ENCODE data around the gene MTMR2. TPM values are rescaled to one million over a fixed set of nuclear protein-coding genes. Genes with fewer than 3 reads are reported as not detected.

The MTMR2 gene
- total and polyA plus RNA-seq, 2 experiments from 2014 or later: 22.9 to 36.6 TPM

- Histone ChIP-seq H3K4me2 (no peak overlapping the region), H2AFZ (no peak overlapping the region), H3K27ac (no peak overlapping the region), H3K36me3 (replicated peaks; ENCODE audit: insufficient read depth, low read depth) (no peaks in the 10 kb centered on the region), H3K4me1 (ENCODE audit: insufficient read depth) (no peaks in the 10 kb centered on the region), H3K79me2 (no peaks in the 10 kb centered on the region), H4K20me1 (ENCODE audit: insufficient read depth, poor library complexity, severe bottlenecking) (no peaks in the 10 kb centered on the region), H3K27me3 (no peaks in the 10 kb centered on the region), H3K4me3 (no peak overlapping the region), H3K9me3 (ENCODE audit: low read depth) (no peaks in the 10 kb centered on the region), H3K9me2 (replicated peaks; ENCODE audit: insufficient read depth) (no peaks in the 10 kb centered on the region)
- TF ChIP-seq EZH2phosphoT487 (IDR thresholded peaks at IDR 0.05; ENCODE audit: low read depth, severe bottlenecking, unreplicated experiment) (no peak), CTCF (IDR thresholded peaks at IDR 0.05; ENCODE audit: poor library complexity) (no peak), EZH2 (IDR thresholded peaks at IDR 0.05; ENCODE audit: borderline replicate concordance) (no peak)
- WGBS (ENCODE audit: low lambda C conversion rate, missing lambda C conversion rate): 62% methylated on average over 1 of the region's 1 CpG
- no peak for DNase-seq (ENCODE audit: low spot score)
Measured at GRCh38 chr11:95964281-95964680, 40.4 kb upstream of the MTMR2 start.

GRCh38 chr11:95961758-95962157 lies 37.9 kb upstream of the MTMR2 start:
- Histone ChIP-seq H3K4me3 (no peak overlapping the region), H2AFZ (no peak overlapping the region), H3K4me1 (ENCODE audit: insufficient read depth) (no peaks in the 10 kb centered on the region), H3K4me2 (no peak overlapping the region), H3K27me3 (no peaks in the 10 kb centered on the region), H3K79me2 (no peaks in the 10 kb centered on the region), H3K36me3 (replicated peaks; ENCODE audit: insufficient read depth, low read depth) (no peaks in the 10 kb centered on the region), H3K9me3 (ENCODE audit: low read depth) (no peaks in the 10 kb centered on the region), H3K9me2 (replicated peaks; ENCODE audit: insufficient read depth) (no peaks in the 10 kb centered on the region), H4K20me1 (ENCODE audit: insufficient read depth, poor library complexity, severe bottlenecking) (no peaks in the 10 kb centered on the region), H3K27ac (no peak overlapping the region)
- no peak for TF ChIP-seq CTCF (IDR thresholded peaks at IDR 0.05; ENCODE audit: poor library complexity)
- TF ChIP-seq EZH2phosphoT487 (IDR thresholded peaks at IDR 0.05; ENCODE audit: low read depth, severe bottlenecking, unreplicated experiment): no peak
- TF ChIP-seq EZH2 (IDR thresholded peaks at IDR 0.05; ENCODE audit: borderline replicate concordance): no peak
- DNase-seq (ENCODE audit: low spot score): no peak
- 88% methylated on average over 1 of the region's 1 CpG for WGBS (ENCODE audit: low lambda C conversion rate, missing lambda C conversion rate)

- DNase-seq (ENCODE audit: low spot score): no peak
- H3K27ac ChIP-seq: no peak overlapping the region
- no peaks in the 10 kb centered on the region for H3K27me3 ChIP-seq
- no peaks in the 10 kb centered on the region for H3K9me2 ChIP-seq (replicated peaks; ENCODE audit: insufficient read depth)
- no peaks in the 10 kb centered on the region for H3K79me2 ChIP-seq
- TF ChIP-seq EZH2 (IDR thresholded peaks at IDR 0.05; ENCODE audit: borderline replicate concordance): no peak
- TF ChIP-seq EZH2phosphoT487 (IDR thresholded peaks at IDR 0.05; ENCODE audit: low read depth, severe bottlenecking, unreplicated experiment): no peak
- TF ChIP-seq CTCF (IDR thresholded peaks at IDR 0.05; ENCODE audit: poor library complexity): no peak
- H3K4me1 ChIP-seq (ENCODE audit: insufficient read depth): no peaks in the 10 kb centered on the region
- no peak overlapping the region for H2AFZ ChIP-seq
- H3K9me3 ChIP-seq (ENCODE audit: low read depth): no peaks in the 10 kb centered on the region
- no peaks in the 10 kb centered on the region for H3K36me3 ChIP-seq (replicated peaks; ENCODE audit: insufficient read depth, low read depth)
- H3K4me2 ChIP-seq: no peak overlapping the region
- H3K4me3 ChIP-seq: no peak overlapping the region
- H4K20me1 ChIP-seq (ENCODE audit: insufficient read depth, poor library complexity, severe bottlenecking): no peaks in the 10 kb centered on the region
Measured at GRCh38 chr11:95950905-95951304, 27.0 kb upstream of the MTMR2 start.

GRCh38 chr11:95948637-95949036 lies 24.7 kb upstream of the MTMR2 start:
- DNase-seq (ENCODE audit: low spot score): no peak
- TF ChIP-seq CTCF (IDR thresholded peaks at IDR 0.05; ENCODE audit: poor library complexity) (no peak), EZH2 (IDR thresholded peaks at IDR 0.05; ENCODE audit: borderline replicate concordance) (no peak), EZH2phosphoT487 (IDR thresholded peaks at IDR 0.05; ENCODE audit: low read depth, severe bottlenecking, unreplicated experiment) (no peak)
- Histone ChIP-seq H4K20me1 (ENCODE audit: insufficient read depth, poor library complexity, severe bottlenecking) (no peaks in the 10 kb centered on the region), H3K79me2 (no peaks in the 10 kb centered on the region), H3K4me1 (ENCODE audit: insufficient read depth) (no peaks in the 10 kb centered on the region), H2AFZ (no peak overlapping the region), H3K4me3 (no peak overlapping the region), H3K27me3 (no peaks in the 10 kb centered on the region), H3K4me2 (no peak overlapping the region), H3K9me2 (replicated peaks; ENCODE audit: insufficient read depth) (no peaks in the 10 kb centered on the region), H3K36me3 (replicated peaks; ENCODE audit: insufficient read depth, low read depth) (no peaks in the 10 kb centered on the region), H3K9me3 (ENCODE audit: low read depth) (no peaks in the 10 kb centered on the region), H3K27ac (no peak overlapping the region)
- WGBS (ENCODE audit: low lambda C conversion rate, missing lambda C conversion rate): 94% methylated on average over 3 of the region's 3 CpGs

All from hepatocyte (in vitro differentiated cells).